ENCODE measurements around the gene SGK2. TPM values are rescaled to one million over a fixed set of nuclear protein-coding genes. Genes with fewer than 3 reads are reported as not detected.

SGK2 gene
- total RNA-seq, 1 donor from 2014 or later = 2.5 TPM

DNA sequence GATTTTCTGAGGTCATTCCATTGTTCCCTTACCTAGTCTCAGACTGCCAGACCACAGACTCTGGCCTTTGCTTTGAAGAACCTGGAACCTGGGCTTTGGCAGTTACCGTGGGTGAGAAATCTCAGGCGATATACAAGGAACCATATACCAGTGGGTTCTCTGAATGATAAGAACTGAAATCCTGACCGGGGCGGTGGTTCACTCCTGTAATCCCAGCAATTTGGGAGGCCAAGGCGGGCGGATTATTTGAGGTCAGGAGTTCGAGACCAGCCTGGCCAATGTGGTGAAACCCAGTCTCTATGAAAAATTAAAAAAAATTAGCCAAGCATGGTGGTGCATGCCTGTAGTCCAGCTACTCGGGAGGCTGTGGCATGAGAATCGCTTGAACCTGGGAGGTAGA, 14.3 kb upstream of the SGK2 start:
- no peaks in the 10 kb centered on the region for H3K9me3 Mint-ChIP-seq (ENCODE audit: unreplicated experiment)
- no peak for DNase-seq (ENCODE audit: extremely low spot score, unreplicated experiment)
- TF ChIP-seq, protein P1, sequence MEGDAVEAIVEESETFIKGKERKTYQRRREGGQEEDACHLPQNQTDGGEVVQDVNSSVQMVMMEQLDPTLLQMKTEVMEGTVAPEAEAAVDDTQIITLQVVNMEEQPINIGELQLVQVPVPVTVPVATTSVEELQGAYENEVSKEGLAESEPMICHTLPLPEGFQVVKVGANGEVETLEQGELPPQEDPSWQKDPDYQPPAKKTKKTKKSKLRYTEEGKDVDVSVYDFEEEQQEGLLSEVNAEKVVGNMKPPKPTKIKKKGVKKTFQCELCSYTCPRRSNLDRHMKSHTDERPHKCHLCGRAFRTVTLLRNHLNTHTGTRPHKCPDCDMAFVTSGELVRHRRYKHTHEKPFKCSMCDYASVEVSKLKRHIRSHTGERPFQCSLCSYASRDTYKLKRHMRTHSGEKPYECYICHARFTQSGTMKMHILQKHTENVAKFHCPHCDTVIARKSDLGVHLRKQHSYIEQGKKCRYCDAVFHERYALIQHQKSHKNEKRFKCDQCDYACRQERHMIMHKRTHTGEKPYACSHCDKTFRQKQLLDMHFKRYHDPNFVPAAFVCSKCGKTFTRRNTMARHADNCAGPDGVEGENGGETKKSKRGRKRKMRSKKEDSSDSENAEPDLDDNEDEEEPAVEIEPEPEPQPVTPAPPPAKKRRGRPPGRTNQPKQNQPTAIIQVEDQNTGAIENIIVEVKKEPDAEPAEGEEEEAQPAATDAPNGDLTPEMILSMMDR (IDR thresholded peaks at IDR 0.05) = no peak

DNA sequence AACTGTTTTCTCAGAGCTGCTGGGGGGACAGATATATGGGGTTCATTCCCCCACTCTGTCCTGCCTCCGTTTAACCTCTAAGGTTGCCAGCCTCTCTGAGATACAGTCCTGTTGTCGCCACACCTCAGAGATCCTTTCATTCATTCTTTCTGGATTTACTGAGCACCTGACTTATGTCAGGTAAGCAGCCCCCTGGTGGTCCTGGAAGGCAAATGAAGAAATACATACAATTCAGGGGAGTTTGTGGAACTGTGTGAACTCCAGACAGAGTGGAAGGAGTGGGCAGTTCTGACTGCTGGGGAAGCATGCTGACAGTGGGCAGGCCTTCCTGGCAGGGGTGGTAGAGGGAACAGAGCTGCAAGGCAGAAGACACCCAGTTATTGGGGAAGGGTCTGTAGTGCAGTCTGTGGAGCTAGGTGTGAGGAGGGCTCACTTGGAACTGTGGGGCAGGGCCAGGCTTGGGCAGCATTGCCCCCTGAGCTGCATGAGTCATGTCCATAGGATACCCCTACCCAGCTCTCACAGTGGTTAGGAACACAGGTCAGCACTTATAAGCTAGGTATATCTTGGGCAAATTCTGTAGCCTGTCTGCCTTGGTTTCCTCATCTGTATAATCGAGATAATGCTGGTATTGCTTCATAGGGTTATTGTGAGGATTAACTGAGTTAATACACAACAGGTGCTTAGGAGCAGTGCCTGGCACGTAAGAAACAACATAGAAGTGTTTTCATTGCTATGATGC, 12.8 kb upstream of the SGK2 start:
- H3K4me3 Mint-ChIP-seq (ENCODE audit: unreplicated experiment) = no peak overlapping the region

More for the DNA sequence above, 14.3 kb upstream of the SGK2 start:
- Mint-ChIP-seq H3K27ac (ENCODE audit: unreplicated experiment) (no peak overlapping the region), H3K4me3 (ENCODE audit: unreplicated experiment) (no peak overlapping the region), H3K27me3 (ENCODE audit: unreplicated experiment) (no peaks in the 10 kb centered on the region), H3K36me3 (ENCODE audit: unreplicated experiment) (peaks cover 14% of the 10 kb centered on the region), H3K4me1 (ENCODE audit: unreplicated experiment) (peaks cover 2% of the 10 kb centered on the region)

GRCh38 chr20:43548273-43548880, 10.4 kb upstream of the SGK2 start:
- no peak overlapping the region for H3K27ac Mint-ChIP-seq (ENCODE audit: unreplicated experiment)

More for the DNA sequence above, 12.8 kb upstream of the SGK2 start:
- no peaks in the 10 kb centered on the region for H3K9me3 Mint-ChIP-seq (ENCODE audit: unreplicated experiment)
- no peaks in the 10 kb centered on the region for H3K27me3 Mint-ChIP-seq (ENCODE audit: unreplicated experiment)
- peaks cover 12% of the 10 kb centered on the region for H3K4me1 Mint-ChIP-seq (ENCODE audit: unreplicated experiment)
- H3K36me3 Mint-ChIP-seq (ENCODE audit: unreplicated experiment) = peaks cover 14% of the 10 kb centered on the region
- DNase-seq (ENCODE audit: extremely low spot score, unreplicated experiment) = no peak
- TF ChIP-seq, protein P1 (IDR thresholded peaks at IDR 0.05) = no peak
- no peak overlapping the region for H3K27ac Mint-ChIP-seq (ENCODE audit: unreplicated experiment)

DNA sequence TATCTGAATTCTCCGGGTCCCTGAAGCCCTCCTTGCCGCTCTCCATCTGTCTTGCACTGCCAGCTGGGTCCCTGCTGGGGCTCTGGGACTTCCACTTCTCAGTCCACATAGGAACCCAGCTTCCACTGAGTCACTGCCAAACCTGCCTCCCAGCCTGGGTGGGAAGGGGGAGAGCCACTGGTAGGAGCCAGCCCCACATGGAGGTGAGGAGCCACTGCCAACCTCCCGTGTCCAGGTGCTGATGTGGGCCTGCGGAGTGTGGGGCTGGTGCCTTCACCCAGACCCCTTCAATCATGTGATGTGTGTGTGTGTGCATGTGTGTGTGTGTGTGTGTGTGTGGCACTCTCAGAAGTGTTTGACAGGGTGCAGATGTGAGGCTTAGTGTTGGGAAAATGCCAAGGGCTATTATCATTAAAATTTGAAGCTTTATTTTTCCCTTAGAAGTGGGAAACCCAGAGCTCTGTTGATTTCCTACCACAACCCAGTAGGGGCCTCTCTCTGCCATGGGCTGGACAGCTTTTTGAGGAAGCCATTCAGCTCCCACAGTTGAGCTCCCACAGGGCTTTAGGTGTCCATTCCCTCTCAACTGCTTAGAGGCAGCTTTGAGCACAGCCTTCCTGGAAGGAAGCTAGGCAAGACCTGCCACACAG, 9.3 kb upstream of the SGK2 start:
- Mint-ChIP-seq H3K9me3 (ENCODE audit: unreplicated experiment) (no peaks in the 10 kb centered on the region), H3K36me3 (ENCODE audit: unreplicated experiment) (peaks cover 14% of the 10 kb centered on the region), H3K27me3 (ENCODE audit: unreplicated experiment) (no peaks in the 10 kb centered on the region), H3K27ac (ENCODE audit: unreplicated experiment) (no peak overlapping the region), H3K4me3 (ENCODE audit: unreplicated experiment) (no peak overlapping the region), H3K4me1 (ENCODE audit: unreplicated experiment) (peaks cover 19% of the 10 kb centered on the region)
- no peak for DNase-seq (ENCODE audit: extremely low spot score, unreplicated experiment)
- TF ChIP-seq, protein P1 (IDR thresholded peaks at IDR 0.05) = no peak

More at GRCh38 chr20:43548273-43548880, 10.4 kb upstream of the SGK2 start:
- H3K27me3 Mint-ChIP-seq (ENCODE audit: unreplicated experiment) = no peaks in the 10 kb centered on the region
- no peak overlapping the region for H3K4me3 Mint-ChIP-seq (ENCODE audit: unreplicated experiment)
- no peaks in the 10 kb centered on the region for H3K9me3 Mint-ChIP-seq (ENCODE audit: unreplicated experiment)
- no peak for DNase-seq (ENCODE audit: extremely low spot score, unreplicated experiment)
- H3K4me1 Mint-ChIP-seq (ENCODE audit: unreplicated experiment) = peaks cover 19% of the 10 kb centered on the region
- TF ChIP-seq, protein P1 (IDR thresholded peaks at IDR 0.05) = no peak
- H3K36me3 Mint-ChIP-seq (ENCODE audit: unreplicated experiment) = peaks cover 14% of the 10 kb centered on the region

DNA sequence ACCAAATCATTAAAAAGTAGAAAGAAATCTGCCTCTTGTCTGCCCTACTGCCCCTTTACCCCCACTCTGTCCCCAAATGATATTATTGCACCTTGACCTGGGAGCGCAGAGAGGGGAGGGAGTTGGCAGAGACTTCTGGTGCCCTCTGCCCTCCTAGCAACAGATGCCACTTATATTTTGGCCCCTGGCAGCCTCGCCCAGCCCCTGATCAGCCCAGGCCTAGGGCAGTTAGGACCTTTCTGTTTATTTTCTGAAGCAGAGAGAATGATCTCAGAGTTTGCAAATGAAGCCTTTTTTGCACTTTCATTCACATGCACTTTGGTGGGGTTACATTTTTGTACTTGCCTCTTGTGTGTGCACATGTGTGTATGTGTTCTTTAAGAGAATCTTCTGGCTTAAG, 8.4 kb upstream of the SGK2 start:
- Mint-ChIP-seq H3K9me3 (ENCODE audit: unreplicated experiment) (no peaks in the 10 kb centered on the region), H3K27ac (ENCODE audit: unreplicated experiment) (no peak overlapping the region), H3K4me1 (ENCODE audit: unreplicated experiment) (peaks cover 19% of the 10 kb centered on the region), H3K27me3 (ENCODE audit: unreplicated experiment) (no peaks in the 10 kb centered on the region), H3K36me3 (ENCODE audit: unreplicated experiment) (peaks cover 14% of the 10 kb centered on the region), H3K4me3 (ENCODE audit: unreplicated experiment) (no peak overlapping the region)
- no peak for DNase-seq (ENCODE audit: extremely low spot score, unreplicated experiment)
- TF ChIP-seq, protein P1 (IDR thresholded peaks at IDR 0.05) = no peak
